Caco-2 (cell line): ENCODE measurements around the gene ETFDH. TPM values are rescaled to one million over a fixed set of nuclear protein-coding genes. Genes with fewer than 3 reads are reported as not detected.
A peak's percentile ranks its signal among the peaks of the same experiment; 100 is the strongest.

Experiments
- BruUV-seq: library from RNA; stranded (reverse); fragments of 400-500 nt; replicated peaks from 2 replicates; lab custom pipeline; 2021; lab: Mats Ljungman, UMichigan
- CTCF ChIA-PET: fragments of 300-600 bp; sonication (Branson Sonifier 250); formaldehyde crosslinking; loops from one replicate; lab custom pipeline; 2022; ENCODE audit warnings: antibody characterized with exemption; lab: Charles Lee
- POLR2A ChIA-PET: fragments of 300-600 bp; sonication (Branson Sonifier 250); formaldehyde crosslinking; loops from one replicate; lab custom pipeline; 2022; ENCODE audit warnings: antibody characterized with exemption; lab: Charles Lee
- DNase-seq, 2 experiments: peaks; one replicate each; pipeline versions ENCODE4 v3.0.0 to v3.0.0-alpha.2; 2020 to 2022
- H3K27me3 ChIP-seq: replicated peaks from 2 replicates; pipeline ENCODE4 v1.6.0; 2011; ENCODE audit warnings: low read length; ENCODE audit not compliant: control insufficient read depth, insufficient read depth
- H3K36me3 ChIP-seq: 2 replicates; pipeline ENCODE4 v1.5.1; 2011; ENCODE audit warnings: low read length; ENCODE audit not compliant: control insufficient read depth, insufficient read depth
- H3K4me1 ChIP-seq: fragments of 250-450 bp; sonication (Bioruptor Pico); 2 replicates; pipeline ENCODE4 v1.5.1; 2020; ENCODE audit warnings: mild to moderate bottlenecking
- H3K4me3 ChIP-seq: 2 replicates; pipeline ENCODE4 v1.5.1; 2011; ENCODE audit warnings: low read depth, mild to moderate bottlenecking, control low read depth, low read length
- H3K9me3 ChIP-seq: fragments of 250-450 bp; sonication (Bioruptor Pico); 2 replicates; pipeline ENCODE4 v1.5.1; 2020; ENCODE audit warnings: mild to moderate bottlenecking, moderate library complexity
- H3K27ac Mint-ChIP-seq: one replicate; pipeline ENCODE4 v1.8.0; 2022; ENCODE audit warnings: mixed read lengths; ENCODE audit not compliant: unreplicated experiment
- H3K27me3 Mint-ChIP-seq: one replicate; pipeline ENCODE4 v1.8.0; 2022; ENCODE audit warnings: mixed read lengths; ENCODE audit not compliant: insufficient read depth, unreplicated experiment
- H3K36me3 Mint-ChIP-seq: one replicate; pipeline ENCODE4 v1.8.0; 2022; ENCODE audit warnings: mild to moderate bottlenecking, mixed read lengths; ENCODE audit not compliant: insufficient read depth, unreplicated experiment
- H3K4me1 Mint-ChIP-seq: one replicate; pipeline ENCODE4 v1.8.0; 2022; ENCODE audit warnings: low read depth, mixed read lengths; ENCODE audit not compliant: unreplicated experiment
- H3K4me3 Mint-ChIP-seq: one replicate; pipeline ENCODE4 v1.8.0; 2022; ENCODE audit warnings: mild to moderate bottlenecking, moderate library complexity, mixed read lengths; ENCODE audit not compliant: unreplicated experiment
- H3K9me3 Mint-ChIP-seq: one replicate; pipeline ENCODE4 v1.8.0; 2022; ENCODE audit warnings: mixed read lengths; ENCODE audit not compliant: unreplicated experiment
- intact Hi-C: fragments of 100-400 bp; cut with micrococcal nuclease; formaldehyde crosslinking; loops from one replicate; pipeline ENCODE4 v1.10.0; 2022; ENCODE audit not compliant: unreplicated experiment
- total RNA-seq: library from RNA; stranded (reverse); gene quantifications from 2 replicates; pipeline ENCODE4 v1.2.3, GENCODE V29; 2022
- TF ChIP-seq, protein P1 (sequence below), 2 experiments: fragments of 200-600 bp in 1 of 2; IDR thresholded peaks; 1 replicate in 1 of 2; 2 replicates in 1 of 2; pipeline versions ENCODE4 v1.5.1 to v1.8.0; 2011 to 2022; ENCODE audit warnings: antibody characterized with exemption in 1 of 2, control low read depth in 1 of 2, inconsistent platforms in 1 of 2, low read depth in 1 of 2, low read length in 1 of 2, mild to moderate bottlenecking in 1 of 2, moderate library complexity in 1 of 2; ENCODE audit not compliant: insufficient read depth in 1 of 2, severe bottlenecking in 1 of 2, unreplicated experiment in 1 of 2

ETFDH gene
- total RNA-seq, 1 experiment from 2014 or later, result 6.4 TPM

DNA sequence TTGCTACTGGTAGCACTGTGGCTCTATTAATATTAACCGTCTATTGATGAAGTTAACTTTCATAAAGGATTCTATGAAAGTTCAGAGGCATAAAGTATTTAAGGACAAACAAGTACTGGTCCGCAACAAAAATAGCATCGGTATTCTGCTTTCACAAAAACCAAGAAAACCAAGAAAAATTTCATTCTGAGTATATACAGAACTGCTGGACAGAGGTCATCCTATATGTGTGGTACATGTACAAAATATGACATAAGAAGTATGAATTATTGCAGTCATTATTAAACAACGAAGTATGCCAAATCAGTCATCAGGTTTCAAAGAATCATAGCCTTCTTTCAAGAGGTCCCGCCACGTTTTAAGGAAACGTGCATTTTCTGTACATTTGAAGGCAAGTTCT, 2.8 kb upstream of the ETFDH start:
- POLR2A ChIA-PET, result no interaction called here
- Histone ChIP-seq H3K4me1 (peaks cover 3% of the 10 kb centered on the region; the same call in 1 of the 2 replicates), H3K9me3 (no peaks in the 10 kb centered on the region), H3K36me3 (no peaks in the 10 kb centered on the region), H3K27me3 (no peaks in the 10 kb centered on the region), H3K4me3 (no peak overlapping the region)
- CTCF ChIA-PET, result no interaction called here
- no peak for DNase-seq
- Mint-ChIP-seq H3K4me1 (peaks cover 7% of the 10 kb centered on the region), H3K4me3 (no peak overlapping the region), H3K27ac (no peak overlapping the region), H3K36me3 (peaks cover 20% of the 10 kb centered on the region), H3K9me3 (no peaks in the 10 kb centered on the region), H3K27me3 (no peaks in the 10 kb centered on the region)
- intact Hi-C loops, result no loop called here
- TF ChIP-seq, protein P1, sequence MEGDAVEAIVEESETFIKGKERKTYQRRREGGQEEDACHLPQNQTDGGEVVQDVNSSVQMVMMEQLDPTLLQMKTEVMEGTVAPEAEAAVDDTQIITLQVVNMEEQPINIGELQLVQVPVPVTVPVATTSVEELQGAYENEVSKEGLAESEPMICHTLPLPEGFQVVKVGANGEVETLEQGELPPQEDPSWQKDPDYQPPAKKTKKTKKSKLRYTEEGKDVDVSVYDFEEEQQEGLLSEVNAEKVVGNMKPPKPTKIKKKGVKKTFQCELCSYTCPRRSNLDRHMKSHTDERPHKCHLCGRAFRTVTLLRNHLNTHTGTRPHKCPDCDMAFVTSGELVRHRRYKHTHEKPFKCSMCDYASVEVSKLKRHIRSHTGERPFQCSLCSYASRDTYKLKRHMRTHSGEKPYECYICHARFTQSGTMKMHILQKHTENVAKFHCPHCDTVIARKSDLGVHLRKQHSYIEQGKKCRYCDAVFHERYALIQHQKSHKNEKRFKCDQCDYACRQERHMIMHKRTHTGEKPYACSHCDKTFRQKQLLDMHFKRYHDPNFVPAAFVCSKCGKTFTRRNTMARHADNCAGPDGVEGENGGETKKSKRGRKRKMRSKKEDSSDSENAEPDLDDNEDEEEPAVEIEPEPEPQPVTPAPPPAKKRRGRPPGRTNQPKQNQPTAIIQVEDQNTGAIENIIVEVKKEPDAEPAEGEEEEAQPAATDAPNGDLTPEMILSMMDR (IDR thresholded peaks at IDR 0.05; ENCODE audit: insufficient read depth in 1 of 2, low read depth in 1 of 2, low read length in 1 of 2, severe bottlenecking in 1 of 2, unreplicated experiment in 1 of 2), result no peak
- BruUV-seq, result no TSS peak

GRCh38 chr4:158670975-158671664, 976 bp upstream of the ETFDH start:
- Histone ChIP-seq H3K36me3 (no peaks in the 10 kb centered on the region), H3K4me1 (peaks cover 3% of the 10 kb centered on the region; the same call in 1 of the 2 replicates), H3K27me3 (no peaks in the 10 kb centered on the region), H3K4me3 (peak overlapping the region; percentile 80), H3K9me3 (no peaks in the 10 kb centered on the region)
- TF ChIP-seq, protein P1 (IDR thresholded peaks at IDR 0.05; ENCODE audit: insufficient read depth in 1 of 2, low read depth in 1 of 2, low read length in 1 of 2, severe bottlenecking in 1 of 2, unreplicated experiment in 1 of 2), result no peak
- Mint-ChIP-seq H3K36me3 (peaks cover 15% of the 10 kb centered on the region), H3K27me3 (no peaks in the 10 kb centered on the region), H3K4me1 (peaks cover 7% of the 10 kb centered on the region), H3K9me3 (no peaks in the 10 kb centered on the region), H3K4me3 (peak overlapping the region; percentile 100), H3K27ac (peak overlapping the region; percentile 98)
- DNase-seq, result peak; percentile 51 to 60
- POLR2A ChIA-PET, result no interaction called here
- intact Hi-C loops, result loop anchor here (5.0 to 10.0 kb wide), 3 partner anchors 374 to 776 kb away; no protein-coding TSS in a partner anchor
- CTCF ChIA-PET, result interaction anchor here (1.0 kb wide), 1 partner anchor 434 kb away, joined by 3 read pairs; no protein-coding TSS in a partner anchor
- BruUV-seq, result no TSS peak

GRCh38 chr4:158671665-158671914, 506 bp upstream of the ETFDH start, which contains the start of gene C4orf46:
TSS of gene C4orf46 (minus strand) at chr4:158671887. CDS start at chr4:158671801, 86 bp downstream.
- peak within 1 kb of the TSS; percentile 80 for H3K4me3 ChIP-seq
- TF ChIP-seq, protein P1 (IDR thresholded peaks at IDR 0.05; ENCODE audit: insufficient read depth in 1 of 2, low read depth in 1 of 2, low read length in 1 of 2, severe bottlenecking in 1 of 2, unreplicated experiment in 1 of 2), result no peak
- H3K4me1 ChIP-seq, result peaks cover 3% of the 10 kb centered on the region; the same call in 1 of the 2 replicates
- POLR2A ChIA-PET, result no interaction called here
- Mint-ChIP-seq H3K9me3 (no peaks in the 10 kb centered on the region), H3K4me1 (peaks cover 7% of the 10 kb centered on the region), H3K27ac (peak within 1 kb of the TSS; percentile 98), H3K4me3 (peak within 1 kb of the TSS; percentile 100), H3K27me3 (no peaks in the 10 kb centered on the region), H3K36me3 (peaks cover 10% of the 10 kb centered on the region)
- intact Hi-C loops, result loop anchor here (5.0 to 10.0 kb wide), 3 partner anchors 373 to 776 kb away; no protein-coding TSS in a partner anchor
- CTCF ChIA-PET, result no interaction called here
- H3K9me3 ChIP-seq, result no peaks in the 10 kb centered on the region
- no TSS peak for BruUV-seq
- no peaks in the 10 kb centered on the region for H3K36me3 ChIP-seq
- DNase-seq, result no peak
- H3K27me3 ChIP-seq, result no peaks in the 10 kb centered on the region
